SK-N-SH (cell line): ENCODE results near the gene AVPR1B. TPM values are rescaled to one million over a fixed set of nuclear protein-coding genes. Genes with fewer than 3 reads are reported as not detected.

Experiments
- CTCF ChIA-PET: fragments of 300-600, 350-600 bp; formaldehyde crosslinking; extraction: SDS; loops from one replicate; lab custom pipeline; 2021; lab: Yijun Ruan, JAX
- POLR2A ChIA-PET: fragments of 350-600 bp; sonication (Branson Sonifier 250); formaldehyde crosslinking; extraction: SDS; loops from one replicate; lab custom pipeline; 2020; ENCODE audit warnings: antibody characterized with exemption, inconsistent platforms; lab: Yijun Ruan, JAX
- DNase-seq: peaks from one replicate; pipeline ENCODE4 v3.0.0; 2012
- H2AFZ ChIP-seq: fragments of 200-600 bp; sonication (generic); 2 replicates; pipeline ENCODE4 v1.8.1; 2016; ENCODE audit warnings: antibody characterized with exemption, mild to moderate bottlenecking, low read depth
- H3F3A ChIP-seq: fragments of 200-600 bp; sonication (generic); replicated peaks from 2 replicates; pipeline ENCODE3; 2016; ENCODE audit warnings: antibody characterized with exemption, mild to moderate bottlenecking; ENCODE audit not compliant: insufficient read depth
- H3K27ac ChIP-seq, 2 experiments: fragments of 200-500 bp in 1 of 2; fragments of 200-600 bp in 1 of 2; sonication (Bioruptor generic) in 1 of 2; sonication (generic), shearing (Covaris generic) in 1 of 2; 2 replicates each; pipeline versions ENCODE4 v1.5.1 to v1.6.1; 2014 to 2016; ENCODE audit warnings: low read depth in 2 of 2, inconsistent platforms in 1 of 2, low read length in 1 of 2, mild to moderate bottlenecking in 1 of 2, mixed read lengths in 1 of 2
- H3K27me3 ChIP-seq: fragments of 200-600 bp; sonication (generic), shearing (Covaris generic); 2 replicates; pipeline ENCODE4 v1.6.1; 2016; ENCODE audit warnings: mixed run types; ENCODE audit not compliant: insufficient read depth
- H3K36me3 ChIP-seq, 2 experiments: fragments of 200-500 bp in 1 of 2; fragments of 200-600 bp in 1 of 2; sonication (Bioruptor generic) in 1 of 2; sonication (generic) in 1 of 2; replicated peaks in 1 of 2; 2 replicates each; pipeline versions ENCODE3 to v1.5.1; 2014 to 2016; ENCODE audit warnings: low read length in 1 of 2, mild to moderate bottlenecking in 1 of 2; ENCODE audit not compliant: insufficient read depth in 2 of 2, control insufficient read depth in 1 of 2
- H3K4me1 ChIP-seq, 2 experiments: fragments of 200-500 bp in 1 of 2; fragments of 200-600 bp in 1 of 2; sonication (Bioruptor generic) in 1 of 2; sonication (generic), shearing (Covaris generic) in 1 of 2; 2 replicates each; pipeline versions ENCODE4 v1.5.1 to v1.6.1; 2014 to 2016; ENCODE audit warnings: low read depth in 1 of 2, low read length in 1 of 2, mixed run types in 1 of 2; ENCODE audit not compliant: insufficient read depth in 2 of 2, control insufficient read depth in 1 of 2
- H3K4me2 ChIP-seq: fragments of 200-600 bp; sonication (generic), shearing (Covaris generic); 2 replicates; pipeline ENCODE4 v1.6.1; 2017; ENCODE audit warnings: mixed run types
- H3K4me3 ChIP-seq, 2 experiments: fragments of 200-500 bp in 1 of 2; fragments of 200-600 bp in 1 of 2; sonication (Bioruptor generic) in 1 of 2; sonication (generic), shearing (Covaris generic) in 1 of 2; 2 replicates each; pipeline versions ENCODE4 v1.5.1 to v1.8.1; 2014 to 2016; ENCODE audit warnings: low read depth in 2 of 2, inconsistent platforms in 1 of 2, low read length in 1 of 2, mild to moderate bottlenecking in 1 of 2, mixed read lengths in 1 of 2, moderate library complexity in 1 of 2
- H3K79me2 ChIP-seq: fragments of 200-600 bp; sonication (generic); 2 replicates; pipeline ENCODE4 v1.8.1; 2017; ENCODE audit warnings: mild to moderate bottlenecking; ENCODE audit not compliant: insufficient read depth
- H3K9ac ChIP-seq: fragments of 200-600 bp; sonication (generic); 2 replicates; pipeline ENCODE4 v1.6.1; 2017; ENCODE audit warnings: mixed run types
- H3K9me2 ChIP-seq: fragments of 200-600 bp; sonication (generic); 2 replicates; pipeline ENCODE4 v1.6.1; 2017; ENCODE audit warnings: mixed run types
- H3K9me3 ChIP-seq: fragments of 200-600 bp; sonication (generic); 2 replicates; pipeline ENCODE4 v1.6.1; 2017; ENCODE audit warnings: mixed run types, mild to moderate bottlenecking, moderate library complexity
- H4K20me1 ChIP-seq: fragments of 200-600 bp; sonication (generic); 2 replicates; pipeline ENCODE4 v1.6.1; 2017; ENCODE audit warnings: mild to moderate bottlenecking, mixed run types; ENCODE audit not compliant: insufficient read depth
- ELF1 ChIP-seq: IDR thresholded peaks from 2 replicates; pipeline ENCODE4 v1.4.0; 2012
- EZH2phosphoT487 ChIP-seq: fragments of 200-600 bp; sonication (generic); IDR thresholded peaks from 2 replicates; pipeline ENCODE4 v1.6.1; 2017; ENCODE audit warnings: low read depth, mixed run types, mild to moderate bottlenecking, antibody characterized with exemption, moderate library complexity, borderline replicate concordance
- FOSL2 ChIP-seq: IDR thresholded peaks from 2 replicates; pipeline ENCODE4 v1.4.0; 2012; ENCODE audit warnings: low read depth, mild to moderate bottlenecking, moderate library complexity, borderline replicate concordance
- FOXJ3 ChIP-seq: sonication (generic); formaldehyde crosslinking; IDR thresholded peaks from 2 replicates; pipeline ENCODE4 v1.5.1; 2020; ENCODE audit warnings: mild to moderate bottlenecking, missing genetic modification reagents
- GATA2 ChIP-seq: sonication (generic); formaldehyde crosslinking; IDR thresholded peaks from 2 replicates; pipeline ENCODE4 v1.5.0; 2020; ENCODE audit warnings: mild to moderate bottlenecking, missing genetic modification reagents
- JUND ChIP-seq: IDR thresholded peaks from 2 replicates; pipeline ENCODE4 v1.4.0; 2012
- MEF2A ChIP-seq: IDR thresholded peaks from 2 replicates; pipeline ENCODE4 v1.4.0; 2012; ENCODE audit warnings: low read depth, borderline replicate concordance
- MXI1 ChIP-seq: IDR thresholded peaks from 2 replicates; pipeline ENCODE4 v1.6.1; 2012; ENCODE audit warnings: mild to moderate bottlenecking, low read depth, low read length, improper control_type of control experiment
- NRF1 ChIP-seq: IDR thresholded peaks from 2 replicates; pipeline ENCODE4 v1.6.1; 2012; ENCODE audit warnings: low read depth, mild to moderate bottlenecking, low read length
- POLR2AphosphoS5 ChIP-seq: IDR thresholded peaks from 2 replicates; pipeline ENCODE4 v1.6.1; 2012; ENCODE audit warnings: low read depth, low read length
- SIN3A ChIP-seq: IDR thresholded peaks from 2 replicates; pipeline ENCODE4 v1.6.1; 2012; ENCODE audit warnings: low read depth, mild to moderate bottlenecking, low read length, moderate library complexity, borderline replicate concordance
- TAF1 ChIP-seq: IDR thresholded peaks from 2 replicates; pipeline ENCODE4 v1.6.1; 2012; ENCODE audit warnings: low read depth, mild to moderate bottlenecking, low read length, moderate library complexity, borderline replicate concordance
- TEAD4 ChIP-seq: IDR thresholded peaks from 2 replicates; pipeline ENCODE4 v1.4.0; 2012; ENCODE audit warnings: mild to moderate bottlenecking, borderline replicate concordance; ENCODE audit not compliant: insufficient read depth
- YY1 ChIP-seq: IDR thresholded peaks from 2 replicates; pipeline ENCODE4 v1.4.0; 2012; ENCODE audit warnings: low read depth, mild to moderate bottlenecking
- WGBS: methylation state at CpG from one replicate; pipeline ENCODE4 v1.1.6; 2017; ENCODE audit warnings: low lambda C conversion rate; 5-methylcytosine and 5-hydroxymethylcytosine counted together
- polyA plus RNA-seq, 3 experiments: library from polyadenylated mRNA; depleted of rRNA; stranded (reverse); fragments of >200 nt; gene quantifications; 2 replicates each; pipeline ENCODE4 v1.2.3, GENCODE V29; 2012
- TF ChIP-seq, protein P1 (sequence below): fragments of 200-600 bp; sonication (generic); IDR thresholded peaks from 2 replicates; pipeline ENCODE4 v1.6.1; 2017; ENCODE audit warnings: antibody characterized with exemption, mild to moderate bottlenecking, moderate library complexity
- TF ChIP-seq, protein P2 (sequence below): IDR thresholded peaks from 2 replicates; pipeline ENCODE4 v1.4.0; 2012; ENCODE audit warnings: low read depth, borderline replicate concordance
- TF ChIP-seq, protein P3 (sequence below): IDR thresholded peaks from 2 replicates; pipeline ENCODE4 v1.4.0; 2012; ENCODE audit warnings: low read depth, borderline replicate concordance
- TF ChIP-seq, protein P4 (sequence below): IDR thresholded peaks from 2 replicates; pipeline ENCODE4 v1.4.0; 2012; ENCODE audit warnings: low read depth

The AVPR1B gene
- polyA plus RNA-seq, 1 of the 3 experiments (the other 2 are of a cell fraction) = not detected

DNA sequence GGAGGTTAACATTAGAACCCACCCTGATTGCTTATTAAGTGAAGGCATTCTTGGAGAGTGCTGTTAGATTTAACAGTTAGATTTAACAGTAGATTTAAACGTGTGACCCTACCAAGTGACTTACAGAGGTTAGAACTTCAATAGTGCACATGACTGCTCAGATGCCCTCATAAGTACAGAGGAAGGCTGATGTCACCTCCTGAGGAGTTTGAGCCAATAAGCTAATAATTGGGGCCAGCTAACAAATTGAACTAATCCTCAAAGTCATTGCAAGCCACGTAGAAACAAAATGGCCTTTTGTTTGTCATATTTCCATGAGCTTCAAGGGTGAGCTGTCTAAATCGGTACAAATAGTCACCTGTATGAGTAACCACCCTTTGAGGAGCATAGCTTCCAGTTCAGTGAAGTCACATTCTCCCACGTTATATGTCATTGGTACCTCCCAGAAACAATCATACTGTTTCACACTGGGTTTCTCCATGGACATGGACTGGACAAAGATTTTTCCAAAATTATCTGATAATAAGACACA, 11.7 kb downstream of the AVPR1B start:
- no peaks in the 10 kb centered on the region for H3K36me3 ChIP-seq
- peak overlapping the region in 1 of 2 experiments; percentile 65; a peak in 2 of 4 replicates for H3K27ac ChIP-seq
- no peak overlapping the region for H3K9ac ChIP-seq
- ChIA-PET POLR2A (interaction anchor here (0.7 to 1.1 kb wide), 4 partner anchors 14 to 75 kb away, joined by 3 to 5 read pairs (median 4); no protein-coding TSS in a partner anchor), CTCF (interaction anchor here (0.9 to 13.9 kb wide), 21 partner anchors 9 to 448 kb away, joined by 3 to 248 read pairs (median 5); partner anchors contain the start of gene AVPR1B)
- peak overlapping the region; percentile 39; the same call in 1 of the 2 replicates for H3K4me2 ChIP-seq
- WGBS = 81% methylated on average over 4 of the region's 4 CpGs
- peaks cover 0 to under 1% of the 10 kb centered on the region in 2 experiments; a peak in 1 of 4 replicates for H3K4me1 ChIP-seq
- H3K27me3 ChIP-seq = peaks cover 11% of the 10 kb centered on the region; the same call in 1 of the 2 replicates
- no peaks in the 10 kb centered on the region for H3K79me2 ChIP-seq
- TF ChIP-seq GATA2 (CRISPR knock-in tag) (no peak), EZH2phosphoT487 (no peak), POLR2AphosphoS5 (no peak), TAF1 (no peak), YY1 (no peak), FOSL2 (no peak), FOXJ3 (no peak), TEAD4 (no peak), SIN3A (no peak), NRF1 (no peak), JUND (no peak), MXI1 (no peak), MEF2A (no peak), ELF1 (no peak)
- TF ChIP-seq, protein P1, sequence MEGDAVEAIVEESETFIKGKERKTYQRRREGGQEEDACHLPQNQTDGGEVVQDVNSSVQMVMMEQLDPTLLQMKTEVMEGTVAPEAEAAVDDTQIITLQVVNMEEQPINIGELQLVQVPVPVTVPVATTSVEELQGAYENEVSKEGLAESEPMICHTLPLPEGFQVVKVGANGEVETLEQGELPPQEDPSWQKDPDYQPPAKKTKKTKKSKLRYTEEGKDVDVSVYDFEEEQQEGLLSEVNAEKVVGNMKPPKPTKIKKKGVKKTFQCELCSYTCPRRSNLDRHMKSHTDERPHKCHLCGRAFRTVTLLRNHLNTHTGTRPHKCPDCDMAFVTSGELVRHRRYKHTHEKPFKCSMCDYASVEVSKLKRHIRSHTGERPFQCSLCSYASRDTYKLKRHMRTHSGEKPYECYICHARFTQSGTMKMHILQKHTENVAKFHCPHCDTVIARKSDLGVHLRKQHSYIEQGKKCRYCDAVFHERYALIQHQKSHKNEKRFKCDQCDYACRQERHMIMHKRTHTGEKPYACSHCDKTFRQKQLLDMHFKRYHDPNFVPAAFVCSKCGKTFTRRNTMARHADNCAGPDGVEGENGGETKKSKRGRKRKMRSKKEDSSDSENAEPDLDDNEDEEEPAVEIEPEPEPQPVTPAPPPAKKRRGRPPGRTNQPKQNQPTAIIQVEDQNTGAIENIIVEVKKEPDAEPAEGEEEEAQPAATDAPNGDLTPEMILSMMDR = no peak
- TF ChIP-seq, protein P2, sequence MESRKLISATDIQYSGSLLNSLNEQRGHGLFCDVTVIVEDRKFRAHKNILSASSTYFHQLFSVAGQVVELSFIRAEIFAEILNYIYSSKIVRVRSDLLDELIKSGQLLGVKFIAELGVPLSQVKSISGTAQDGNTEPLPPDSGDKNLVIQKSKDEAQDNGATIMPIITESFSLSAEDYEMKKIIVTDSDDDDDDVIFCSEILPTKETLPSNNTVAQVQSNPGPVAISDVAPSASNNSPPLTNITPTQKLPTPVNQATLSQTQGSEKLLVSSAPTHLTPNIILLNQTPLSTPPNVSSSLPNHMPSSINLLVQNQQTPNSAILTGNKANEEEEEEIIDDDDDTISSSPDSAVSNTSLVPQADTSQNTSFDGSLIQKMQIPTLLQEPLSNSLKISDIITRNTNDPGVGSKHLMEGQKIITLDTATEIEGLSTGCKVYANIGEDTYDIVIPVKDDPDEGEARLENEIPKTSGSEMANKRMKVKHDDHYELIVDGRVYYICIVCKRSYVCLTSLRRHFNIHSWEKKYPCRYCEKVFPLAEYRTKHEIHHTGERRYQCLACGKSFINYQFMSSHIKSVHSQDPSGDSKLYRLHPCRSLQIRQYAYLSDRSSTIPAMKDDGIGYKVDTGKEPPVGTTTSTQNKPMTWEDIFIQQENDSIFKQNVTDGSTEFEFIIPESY = no peak
- TF ChIP-seq, protein P3, sequence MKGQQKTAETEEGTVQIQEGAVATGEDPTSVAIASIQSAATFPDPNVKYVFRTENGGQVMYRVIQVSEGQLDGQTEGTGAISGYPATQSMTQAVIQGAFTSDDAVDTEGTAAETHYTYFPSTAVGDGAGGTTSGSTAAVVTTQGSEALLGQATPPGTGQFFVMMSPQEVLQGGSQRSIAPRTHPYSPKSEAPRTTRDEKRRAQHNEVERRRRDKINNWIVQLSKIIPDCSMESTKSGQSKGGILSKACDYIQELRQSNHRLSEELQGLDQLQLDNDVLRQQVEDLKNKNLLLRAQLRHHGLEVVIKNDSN = no peak
- TF ChIP-seq, protein P4, sequence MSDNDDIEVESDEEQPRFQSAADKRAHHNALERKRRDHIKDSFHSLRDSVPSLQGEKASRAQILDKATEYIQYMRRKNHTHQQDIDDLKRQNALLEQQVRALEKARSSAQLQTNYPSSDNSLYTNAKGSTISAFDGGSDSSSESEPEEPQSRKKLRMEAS = no peak
- no peaks in the 10 kb centered on the region for H3K9me3 ChIP-seq
- DNase-seq = no peak
- peak overlapping the region in 1 of 2 experiments; percentile 48; a peak in 2 of 4 replicates for H3K4me3 ChIP-seq
- no peaks in the 10 kb centered on the region for H3F3A ChIP-seq
- H4K20me1 ChIP-seq = no peaks in the 10 kb centered on the region
- H3K9me2 ChIP-seq = no peaks in the 10 kb centered on the region
- H2AFZ ChIP-seq = peak overlapping the region; percentile 73; the same call in 1 of the 2 replicates
